ENCODE measurements around the gene IVL. TPM values are rescaled to one million over a fixed set of nuclear protein-coding genes. Genes with fewer than 3 reads are reported as not detected.

Gene IVL, protein sequence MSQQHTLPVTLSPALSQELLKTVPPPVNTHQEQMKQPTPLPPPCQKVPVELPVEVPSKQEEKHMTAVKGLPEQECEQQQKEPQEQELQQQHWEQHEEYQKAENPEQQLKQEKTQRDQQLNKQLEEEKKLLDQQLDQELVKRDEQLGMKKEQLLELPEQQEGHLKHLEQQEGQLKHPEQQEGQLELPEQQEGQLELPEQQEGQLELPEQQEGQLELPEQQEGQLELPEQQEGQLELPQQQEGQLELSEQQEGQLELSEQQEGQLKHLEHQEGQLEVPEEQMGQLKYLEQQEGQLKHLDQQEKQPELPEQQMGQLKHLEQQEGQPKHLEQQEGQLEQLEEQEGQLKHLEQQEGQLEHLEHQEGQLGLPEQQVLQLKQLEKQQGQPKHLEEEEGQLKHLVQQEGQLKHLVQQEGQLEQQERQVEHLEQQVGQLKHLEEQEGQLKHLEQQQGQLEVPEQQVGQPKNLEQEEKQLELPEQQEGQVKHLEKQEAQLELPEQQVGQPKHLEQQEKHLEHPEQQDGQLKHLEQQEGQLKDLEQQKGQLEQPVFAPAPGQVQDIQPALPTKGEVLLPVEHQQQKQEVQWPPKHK
- not detected in 2 replicates for total RNA-seq (2014; rRNA removed)
- not detected for polyA plus RNA-seq (2012)

DNA sequence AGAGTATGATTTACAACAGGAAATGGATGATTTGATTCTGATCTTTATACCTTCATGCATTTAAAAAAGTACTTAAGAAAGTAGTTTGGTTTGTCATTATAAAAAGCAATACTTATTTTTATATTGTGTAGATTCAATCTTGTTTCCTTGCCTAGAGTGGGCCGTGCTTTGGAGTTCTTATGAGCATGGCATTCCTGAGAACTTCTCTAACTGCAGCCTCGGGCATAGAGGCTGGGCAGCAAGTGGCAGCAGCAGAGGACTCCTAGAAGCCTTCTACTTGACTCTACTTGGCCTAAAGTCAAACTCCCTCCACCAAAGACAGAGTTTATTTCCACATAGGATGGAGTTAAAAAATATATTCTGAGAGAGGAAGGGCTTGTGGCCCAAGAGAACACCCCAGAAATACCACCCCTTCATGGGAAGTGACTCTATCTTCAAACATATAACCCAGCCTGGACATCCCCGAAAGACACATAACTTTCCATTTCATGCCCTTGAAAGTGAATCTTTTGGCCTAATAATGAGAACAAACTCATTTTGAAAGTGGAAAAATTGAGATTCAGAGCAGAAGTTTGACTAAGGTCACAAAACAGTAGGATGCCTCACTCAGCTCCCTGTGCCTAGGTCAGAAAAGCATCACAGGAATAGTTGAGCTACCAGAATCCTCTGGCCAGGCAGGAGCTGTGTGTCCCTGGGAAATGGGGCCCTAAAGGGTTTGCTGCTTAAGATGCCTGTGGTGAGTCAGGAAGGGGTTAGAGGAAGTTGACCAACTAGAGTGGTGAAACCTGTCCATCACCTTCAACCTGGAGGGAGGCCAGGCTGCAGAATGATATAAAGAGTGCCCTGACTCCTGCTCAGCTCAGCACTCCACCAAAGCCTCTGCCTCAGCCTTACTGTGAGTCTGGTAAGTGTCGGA lies at the start of gene IVL:
IVL (plus strand) TSS at position 861 of the 916 bp plus-strand sequence. CDS start 1,252 bp downstream, outside the sequence.
- no peak for DNase-seq (ENCODE audit: low read depth)

DNA sequence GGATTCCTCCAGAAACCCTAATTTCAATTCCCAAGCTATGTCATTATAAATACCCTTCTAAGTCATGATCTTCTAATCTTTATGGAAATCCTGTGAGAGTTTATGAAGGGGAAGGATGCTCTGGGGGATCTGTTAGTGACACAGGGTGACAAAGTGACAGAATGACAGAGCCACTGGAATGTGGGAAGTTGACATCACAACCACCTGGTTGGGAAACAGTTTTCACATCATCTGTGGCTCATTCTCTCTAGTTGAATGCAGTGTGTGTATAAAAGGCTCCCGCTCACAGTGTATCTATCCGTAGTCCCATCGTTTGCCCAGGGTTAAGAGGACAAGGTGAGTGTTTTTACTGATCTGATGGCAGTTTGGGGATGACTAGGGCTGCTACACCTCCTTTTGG lies 48.6 kb upstream of the IVL start, which contains the start of gene LCE7A:
LCE7A (plus strand) TSS at position 301 of the 400 bp plus-strand sequence. CDS start 702 bp downstream, outside the sequence.
- DNase-seq (ENCODE audit: low read depth), result no peak

DNA sequence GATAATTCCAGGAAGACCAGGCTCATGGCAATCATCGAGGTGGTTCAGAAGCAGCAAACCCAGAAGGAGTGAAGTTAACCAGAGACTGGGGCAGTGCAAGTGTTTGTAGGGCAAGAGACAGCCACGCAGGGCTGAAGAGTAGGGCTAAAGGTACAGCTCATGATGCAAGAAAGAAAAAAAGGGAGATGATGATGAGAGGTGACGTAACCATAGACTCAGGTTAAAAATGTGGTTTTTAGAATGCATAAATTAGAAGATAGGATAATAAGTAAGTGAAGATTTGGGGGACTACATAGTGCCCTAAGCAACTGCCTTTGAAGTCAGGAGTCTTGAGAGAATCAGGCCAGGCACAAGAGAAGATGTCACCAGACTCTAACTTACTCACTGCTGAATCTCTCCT lies 48.2 kb upstream of the IVL start:
- no peak for DNase-seq (ENCODE audit: low read depth)

GRCh38 chr1:152861374-152861773 lies 47.0 kb upstream of the IVL start:
- DNase-seq (ENCODE audit: low read depth), result no peak

DNA sequence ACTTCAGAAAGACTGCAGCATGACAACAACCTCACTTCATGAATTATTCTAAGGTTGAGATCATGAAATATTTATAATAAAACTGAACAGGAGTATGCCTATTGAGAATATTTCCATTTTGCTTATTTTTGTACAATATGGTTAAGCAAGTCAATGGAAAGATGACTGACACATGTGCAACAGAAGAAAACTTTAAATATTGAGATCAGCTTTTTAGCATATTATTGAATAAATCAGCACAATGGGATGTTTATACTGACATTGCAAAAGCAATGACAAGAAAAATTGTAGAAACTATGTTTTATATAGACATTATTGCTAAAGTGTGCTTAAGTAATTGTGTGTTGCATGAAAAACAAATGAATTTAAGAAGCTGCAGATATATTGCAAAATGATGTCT lies 43.9 kb upstream of the IVL start:
- DNase-seq (ENCODE audit: low read depth), result no peak

DNA sequence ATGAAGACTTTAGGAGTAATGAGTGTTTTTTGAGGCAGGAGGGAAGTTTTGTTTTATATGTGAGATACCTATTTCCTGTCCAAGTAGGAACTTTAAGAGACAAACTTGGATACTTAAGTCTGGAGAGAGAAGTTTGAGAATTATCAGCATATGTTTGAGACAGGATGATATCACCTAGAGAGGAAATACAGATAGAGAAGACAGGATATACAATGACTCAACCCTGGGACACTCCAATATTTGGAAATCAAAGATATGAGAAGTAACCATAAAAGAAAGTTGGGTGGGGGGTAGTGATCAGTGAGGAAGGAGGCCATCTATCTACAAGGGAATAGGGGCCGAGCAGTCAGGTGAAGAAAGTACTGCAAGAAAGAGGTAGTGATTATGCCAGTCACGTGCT lies 42.0 kb upstream of the IVL start:
- no peak for DNase-seq (ENCODE audit: low read depth)

DNA sequence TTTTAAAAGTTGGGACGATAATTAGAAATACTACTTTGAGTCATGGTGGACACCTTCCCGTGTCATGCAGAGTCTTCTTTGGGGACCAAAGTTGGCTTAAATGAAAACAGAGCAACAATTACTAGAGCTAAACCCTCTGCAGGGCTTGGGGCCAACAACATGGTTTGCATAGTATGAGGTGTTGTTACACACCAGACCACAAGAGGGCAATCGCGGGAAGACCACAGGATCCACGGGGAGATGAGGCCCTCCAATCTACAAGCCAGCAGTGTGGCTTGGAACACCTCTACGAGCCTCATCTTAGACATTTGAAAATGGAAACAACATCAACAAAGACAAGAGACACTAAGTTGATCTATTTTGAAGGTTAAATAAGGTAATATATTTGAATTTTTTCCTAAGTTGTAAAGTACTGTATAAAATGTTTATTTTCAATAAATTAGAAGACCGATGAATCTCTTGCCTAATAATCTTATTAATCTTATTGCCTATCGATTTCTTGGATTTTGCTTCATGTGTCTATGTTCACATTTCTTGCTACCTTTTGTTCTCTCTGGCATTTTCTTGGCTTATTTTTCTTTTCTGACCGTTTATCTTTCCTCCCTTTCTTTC lies 38.4 kb upstream of the IVL start:
- peak; percentile 50 for DNase-seq (ENCODE audit: low read depth)

DNA sequence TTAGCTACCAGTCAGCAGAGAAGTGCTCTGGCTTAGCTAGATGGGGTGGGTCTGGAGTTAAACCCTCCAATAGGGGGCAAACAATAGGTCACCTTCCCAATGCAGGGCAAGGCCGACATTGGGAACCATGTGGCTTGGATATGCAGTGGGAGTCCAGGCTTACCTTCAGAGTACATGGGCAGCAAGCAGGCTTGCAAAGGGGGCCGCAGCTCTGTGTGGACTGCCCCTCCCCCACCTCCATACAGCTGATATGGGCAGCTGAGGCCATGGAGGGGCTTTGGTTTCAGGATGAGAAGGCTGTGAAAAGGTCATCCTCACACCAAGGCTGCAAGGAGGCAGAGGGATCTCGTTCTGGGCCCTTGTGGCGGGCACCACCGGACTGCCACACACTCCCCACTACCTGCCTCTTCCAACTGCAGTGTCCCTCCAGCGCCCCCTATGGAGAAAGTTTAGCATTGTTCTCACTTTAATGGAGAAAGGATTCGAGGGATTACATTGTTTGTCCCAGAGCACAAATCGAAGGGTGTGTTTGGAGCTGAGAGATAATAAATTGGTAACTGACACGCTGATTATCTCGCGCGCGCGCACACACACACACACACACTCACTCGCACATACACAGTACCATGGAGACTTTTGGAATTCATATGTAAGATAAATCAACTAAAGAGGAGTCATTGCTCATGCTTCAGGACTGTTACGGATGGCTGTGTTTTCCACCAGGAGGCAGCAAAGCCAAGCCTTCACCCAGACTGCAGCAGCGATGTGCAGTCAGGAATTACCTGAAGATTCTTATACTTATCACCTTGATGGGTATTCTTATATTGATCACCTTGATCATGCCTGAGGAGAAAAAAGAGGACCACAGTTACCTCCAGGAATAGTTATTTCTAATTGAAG lies 37.3 kb upstream of the IVL start:
- DNase-seq (ENCODE audit: low read depth), result peak; percentile 7

- no peak for DNase-seq (ENCODE audit: low read depth)
Measured at GRCh38 chr1:152871731-152872126, 36.6 kb upstream of the IVL start.

DNA sequence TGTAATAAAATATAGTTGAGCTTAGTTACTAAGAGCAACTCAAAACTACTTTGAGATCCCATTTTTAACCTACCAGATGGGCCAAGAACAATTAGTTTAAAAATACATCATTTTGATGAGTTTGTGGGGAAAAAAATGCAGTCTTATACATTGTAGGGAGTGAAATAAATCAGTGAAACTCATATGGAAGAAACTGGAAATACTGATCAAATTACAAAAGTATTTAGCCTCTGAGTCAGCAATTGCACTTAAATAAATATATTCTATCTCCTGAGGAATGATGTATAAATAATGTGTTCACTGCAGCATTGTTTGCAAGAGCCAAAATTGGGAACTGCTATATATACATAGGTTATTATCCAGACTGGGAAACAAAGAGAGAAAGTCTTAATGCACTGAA lies 34.9 kb upstream of the IVL start:
- no peak for DNase-seq (ENCODE audit: low read depth)

DNA sequence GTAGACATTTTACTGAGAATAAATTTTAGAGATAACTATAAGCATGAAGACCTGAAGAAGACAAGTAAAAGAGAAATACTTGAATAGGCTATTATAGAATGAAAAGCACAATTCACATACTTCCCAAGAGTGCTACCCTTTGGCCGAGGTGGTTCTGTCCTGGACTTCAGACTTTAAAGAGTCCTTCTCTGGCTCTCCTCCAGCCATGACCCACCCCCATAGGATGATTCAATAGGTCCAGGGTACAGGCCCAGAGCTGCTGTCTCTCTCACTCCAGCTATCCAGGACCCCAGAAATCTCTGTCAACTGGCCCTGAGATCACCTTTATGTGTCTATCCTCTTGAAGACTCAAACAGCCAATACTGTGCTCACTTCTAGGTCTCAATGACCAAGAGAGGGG lies 31.5 kb upstream of the IVL start:
- no peak for DNase-seq (ENCODE audit: low read depth)

DNA sequence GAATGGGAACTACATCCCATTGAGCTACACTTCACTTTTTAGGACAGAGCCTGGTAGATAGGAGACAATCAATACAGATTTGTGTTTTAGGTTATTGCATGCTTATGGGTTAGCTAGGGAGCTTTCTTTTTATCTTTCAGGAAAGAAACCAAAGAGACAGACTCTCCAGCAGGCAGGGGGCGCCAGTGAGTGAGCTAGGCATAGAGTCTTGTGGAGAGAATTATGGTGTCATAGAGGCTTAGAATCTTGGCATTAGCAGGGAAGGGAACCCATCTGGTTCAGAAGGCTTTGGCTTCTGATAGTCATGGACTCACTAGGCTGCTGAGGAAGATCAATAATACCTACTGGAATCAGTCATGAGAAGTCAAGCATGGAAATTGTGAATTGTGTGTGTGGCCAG lies 30.3 kb upstream of the IVL start, which contains the start of gene SMCP:
SMCP (plus strand) TSS at position 281 of the 400 bp plus-strand sequence. CDS start 6,101 bp downstream, outside the sequence.
- no peak for DNase-seq (ENCODE audit: low read depth)

- DNase-seq (ENCODE audit: low read depth), result no peak
Measured at GRCh38 chr1:152879559-152880198, 28.7 kb upstream of the IVL start.

- DNase-seq (ENCODE audit: low read depth), result no peak
Measured at GRCh38 chr1:152880316-152880715, 28.0 kb upstream of the IVL start.

DNA sequence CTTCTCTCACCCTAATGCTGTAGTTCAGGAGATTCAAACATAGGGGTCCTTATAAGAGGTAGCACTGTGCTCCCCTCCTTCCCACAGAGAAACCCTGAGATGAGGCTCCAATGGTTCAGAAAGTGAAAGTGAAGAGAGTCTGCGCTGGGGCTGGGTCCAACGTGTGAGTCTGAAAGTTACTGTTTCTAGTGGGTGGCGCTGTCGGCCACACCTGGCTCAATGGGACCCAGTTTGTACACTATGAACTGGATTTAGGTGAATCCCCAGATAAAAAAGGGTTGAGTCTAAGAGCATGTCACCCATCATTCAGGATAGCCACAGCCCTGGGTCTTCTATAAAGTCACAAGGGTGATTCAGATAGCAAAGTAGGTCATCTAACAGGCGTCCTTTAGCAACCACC lies 27.4 kb upstream of the IVL start:
- DNase-seq (ENCODE audit: low read depth), result no peak

DNA sequence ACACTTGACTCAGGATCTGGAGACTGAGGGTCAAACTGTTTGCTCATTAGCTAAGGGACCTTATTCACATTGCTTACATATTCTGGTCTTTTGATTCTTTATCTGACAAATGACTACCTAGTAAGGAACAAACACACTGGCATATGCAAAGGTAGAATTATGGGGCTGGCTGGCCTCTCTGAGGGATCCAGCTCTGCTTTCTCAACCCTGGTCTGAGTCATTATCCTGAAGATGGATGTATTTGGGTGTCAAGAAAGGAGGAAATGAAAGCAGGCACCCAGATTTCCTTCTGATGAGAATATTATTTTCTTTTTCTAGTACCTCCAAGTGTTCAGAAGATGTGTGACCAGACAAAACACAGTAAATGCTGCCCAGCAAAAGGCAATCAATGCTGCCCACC lies 24.3 kb upstream of the IVL start:
- DNase-seq (ENCODE audit: low read depth), result no peak

- DNase-seq (ENCODE audit: low read depth), result no peak
Measured at GRCh38 chr1:152884506-152884905, 23.8 kb upstream of the IVL start.

DNA sequence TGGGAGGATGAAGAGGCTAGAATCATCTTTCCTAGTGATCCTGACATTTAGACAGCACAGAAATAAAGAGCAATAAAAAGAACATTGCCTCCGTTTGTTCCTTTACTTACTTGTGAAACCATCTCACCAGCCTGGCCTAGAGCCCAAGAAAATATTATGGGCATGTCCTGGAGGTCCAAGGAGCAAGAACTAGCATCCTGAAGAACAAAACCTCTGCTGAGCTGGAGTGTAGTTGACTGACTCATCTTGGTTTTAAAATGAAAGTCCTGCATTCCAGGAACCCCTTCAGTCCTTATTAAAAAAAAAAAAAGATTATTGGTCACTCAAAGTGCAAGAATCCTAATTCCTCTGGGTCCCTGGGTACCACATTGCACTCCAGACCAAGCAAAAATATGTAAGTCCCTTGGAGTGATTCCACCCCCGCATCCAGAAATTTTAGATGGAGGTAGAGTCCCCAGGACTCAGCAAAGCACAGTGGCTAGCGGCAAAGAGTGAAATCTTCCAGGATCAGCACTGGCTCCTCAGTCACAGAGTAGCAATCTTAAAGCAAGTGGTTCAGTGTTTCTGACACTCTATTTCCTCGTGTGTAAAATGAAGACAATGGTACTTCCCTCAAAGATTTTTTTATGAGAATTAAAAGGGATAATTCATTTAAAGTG lies 23.3 kb upstream of the IVL start:
- no peak for DNase-seq (ENCODE audit: low read depth)

GRCh38 chr1:152886085-152886484 lies 22.3 kb upstream of the IVL start:
- no peak for DNase-seq (ENCODE audit: low read depth)

Measured in LHCN-M2 (cell line).